ENCODE data around the gene TRMT2A. TPM values are rescaled to one million over a fixed set of nuclear protein-coding genes. Genes with fewer than 3 reads are reported as not detected.

The TRMT2A gene
- total and polyA plus RNA-seq, 10 of the 15 experiments (the other 5 are each of a cell fraction or from before 2014, with no cell fraction given) = 0.29 to 97.0 (median 57.9) TPM

GRCh38 chr22:20079745-20080444 is 37.1 kb downstream of the TRMT2A start, which contains the start of gene DGCR8 (continued):
- TF ChIP-seq USF2 (IDR thresholded peaks at IDR 0.05; ENCODE audit: borderline replicate concordance, low read depth, low read length) (no peak), NRF1 (conservative IDR thresholded peaks at IDR 0.05; ENCODE audit: low read depth, low read length) (no peak), GABPA (IDR thresholded peaks at IDR 0.05; ENCODE audit: low read depth) (no peak), SUZ12 (IDR thresholded peaks at IDR 0.05; ENCODE audit: unreplicated experiment) (no peak), FOXK2 (IDR thresholded peaks at IDR 0.05) (no peak), IRF5 (IDR thresholded peaks at IDR 0.05; ENCODE audit: borderline replicate concordance) (no peak), RAD51 (IDR thresholded peaks at IDR 0.05) (no peak), JUNB (IDR thresholded peaks at IDR 0.05) (no peak), ZZZ3 (IDR thresholded peaks at IDR 0.05; ENCODE audit: control insufficient read depth, insufficient read length, low read depth) (no peak), HDGF (IDR thresholded peaks at IDR 0.05) (no peak), E2F4 (IDR thresholded peaks at IDR 0.05; ENCODE audit: low read depth, low read length) (no peak), ZSCAN29 (IDR thresholded peaks at IDR 0.05) (no peak), CTCF (IDR thresholded peaks at IDR 0.05 in 2 of 3, conservative IDR thresholded peaks at IDR 0.05 in 1 of 3; ENCODE audit: control insufficient read depth in 2 of 3, extremely low read depth in 1 of 3, insufficient read depth in 1 of 3, low read depth in 3 of 3, low read length in 3 of 3) (no peak), EP300 (IDR thresholded peaks at IDR 0.05; ENCODE audit: borderline replicate concordance in 1 of 2, control insufficient read depth in 1 of 2, low read depth in 2 of 2, low read length in 2 of 2) (no peak), SIN3A (IDR thresholded peaks at IDR 0.05; ENCODE audit: low read depth, low read length) (no peak; the same call in 1 of the 2 replicates), HSF1 (IDR thresholded peaks at IDR 0.05; ENCODE audit: low read depth, low read length) (no peak)
- TF ChIP-seq, protein P1, sequence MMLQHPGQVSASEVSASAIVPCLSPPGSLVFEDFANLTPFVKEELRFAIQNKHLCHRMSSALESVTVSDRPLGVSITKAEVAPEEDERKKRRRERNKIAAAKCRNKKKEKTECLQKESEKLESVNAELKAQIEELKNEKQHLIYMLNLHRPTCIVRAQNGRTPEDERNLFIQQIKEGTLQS (IDR thresholded peaks at IDR 0.05; ENCODE audit: borderline replicate concordance, extremely low read depth, low read depth, low read length) = no peak
- TF ChIP-seq, protein P2, sequence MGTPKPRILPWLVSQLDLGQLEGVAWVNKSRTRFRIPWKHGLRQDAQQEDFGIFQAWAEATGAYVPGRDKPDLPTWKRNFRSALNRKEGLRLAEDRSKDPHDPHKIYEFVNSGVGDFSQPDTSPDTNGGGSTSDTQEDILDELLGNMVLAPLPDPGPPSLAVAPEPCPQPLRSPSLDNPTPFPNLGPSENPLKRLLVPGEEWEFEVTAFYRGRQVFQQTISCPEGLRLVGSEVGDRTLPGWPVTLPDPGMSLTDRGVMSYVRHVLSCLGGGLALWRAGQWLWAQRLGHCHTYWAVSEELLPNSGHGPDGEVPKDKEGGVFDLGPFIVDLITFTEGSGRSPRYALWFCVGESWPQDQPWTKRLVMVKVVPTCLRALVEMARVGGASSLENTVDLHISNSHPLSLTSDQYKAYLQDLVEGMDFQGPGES (IDR thresholded peaks at IDR 0.05) = peak; percentile 86

Data from GM12878 (cell line).